B cell (primary cell): Measurements from ENCODE around the gene GHDC.

Experiments
- EZH2 ChIP-seq: IDR thresholded peaks from 2 replicates; pipeline ENCODE4 v1.6.1; 2012; ENCODE audit warnings: borderline replicate concordance, low read depth, mild to moderate bottlenecking, moderate library complexity, low read length; ENCODE audit not compliant: insufficient read depth, poor library complexity, severe bottlenecking
- TF ChIP-seq, protein P1 (sequence below): fragments of 200-600 bp; IDR thresholded peaks from one replicate; pipeline ENCODE4 v1.8.0; 2022; ENCODE audit warnings: antibody characterized with exemption, mild to moderate bottlenecking

DNA sequence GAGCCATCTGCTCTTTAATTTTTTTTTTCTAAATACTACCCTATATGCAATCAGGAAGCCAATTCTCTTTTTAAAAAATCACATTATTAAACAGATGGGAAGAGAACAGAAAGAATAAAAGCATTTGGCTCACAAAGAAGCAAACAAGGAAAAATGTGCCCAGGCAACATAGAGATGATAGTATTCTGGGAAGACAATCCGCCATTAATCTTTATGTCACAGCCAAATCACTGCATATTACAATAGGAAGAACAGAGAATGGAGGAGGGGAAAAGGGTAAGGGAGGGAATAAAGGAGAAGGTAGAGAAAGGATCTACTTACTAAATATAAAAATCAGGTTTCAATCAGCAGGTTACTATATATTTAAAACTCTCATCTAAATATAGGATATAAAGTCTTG lies 47.6 kb upstream of the GHDC start:
- no peak for TF ChIP-seq EZH2
- TF ChIP-seq, protein P1, sequence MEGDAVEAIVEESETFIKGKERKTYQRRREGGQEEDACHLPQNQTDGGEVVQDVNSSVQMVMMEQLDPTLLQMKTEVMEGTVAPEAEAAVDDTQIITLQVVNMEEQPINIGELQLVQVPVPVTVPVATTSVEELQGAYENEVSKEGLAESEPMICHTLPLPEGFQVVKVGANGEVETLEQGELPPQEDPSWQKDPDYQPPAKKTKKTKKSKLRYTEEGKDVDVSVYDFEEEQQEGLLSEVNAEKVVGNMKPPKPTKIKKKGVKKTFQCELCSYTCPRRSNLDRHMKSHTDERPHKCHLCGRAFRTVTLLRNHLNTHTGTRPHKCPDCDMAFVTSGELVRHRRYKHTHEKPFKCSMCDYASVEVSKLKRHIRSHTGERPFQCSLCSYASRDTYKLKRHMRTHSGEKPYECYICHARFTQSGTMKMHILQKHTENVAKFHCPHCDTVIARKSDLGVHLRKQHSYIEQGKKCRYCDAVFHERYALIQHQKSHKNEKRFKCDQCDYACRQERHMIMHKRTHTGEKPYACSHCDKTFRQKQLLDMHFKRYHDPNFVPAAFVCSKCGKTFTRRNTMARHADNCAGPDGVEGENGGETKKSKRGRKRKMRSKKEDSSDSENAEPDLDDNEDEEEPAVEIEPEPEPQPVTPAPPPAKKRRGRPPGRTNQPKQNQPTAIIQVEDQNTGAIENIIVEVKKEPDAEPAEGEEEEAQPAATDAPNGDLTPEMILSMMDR: no peak
